Esophagus muscularis mucosa (tissue), 4 donors: ENCODE data around the gene G3BP2.

Experiments used
- EP300 ChIP-seq: sonication (generic); formaldehyde crosslinking; IDR thresholded peaks from one replicate; pipeline ENCODE4 v1.6.1; 2017; ENCODE audit warnings: antibody characterized with exemption
- POLR2A ChIP-seq: fragments of 450-650 bp; IDR thresholded peaks from one replicate; pipeline ENCODE4 v1.6.1; 2017; ENCODE audit warnings: antibody characterized with exemption, moderate library complexity, mild to moderate bottlenecking, low read depth
- TF ChIP-seq, protein P1 (sequence below), 3 experiments: fragments of 200-600 bp in 2 of 3; fragments of 450-650 bp in 1 of 3; sonication (generic) in 2 of 3; IDR thresholded peaks; one replicate each; pipeline ENCODE4 v1.5.1; 2017 to 2019; ENCODE audit warnings: antibody characterized with exemption in 3 of 3, mild to moderate bottlenecking in 2 of 3, moderate library complexity in 1 of 3

GRCh38 chr4:75630937-75631329, 42.3 kb downstream of the G3BP2 start:
- TF ChIP-seq POLR2A (no peak), EP300 (no peak)
- TF ChIP-seq, protein P1, sequence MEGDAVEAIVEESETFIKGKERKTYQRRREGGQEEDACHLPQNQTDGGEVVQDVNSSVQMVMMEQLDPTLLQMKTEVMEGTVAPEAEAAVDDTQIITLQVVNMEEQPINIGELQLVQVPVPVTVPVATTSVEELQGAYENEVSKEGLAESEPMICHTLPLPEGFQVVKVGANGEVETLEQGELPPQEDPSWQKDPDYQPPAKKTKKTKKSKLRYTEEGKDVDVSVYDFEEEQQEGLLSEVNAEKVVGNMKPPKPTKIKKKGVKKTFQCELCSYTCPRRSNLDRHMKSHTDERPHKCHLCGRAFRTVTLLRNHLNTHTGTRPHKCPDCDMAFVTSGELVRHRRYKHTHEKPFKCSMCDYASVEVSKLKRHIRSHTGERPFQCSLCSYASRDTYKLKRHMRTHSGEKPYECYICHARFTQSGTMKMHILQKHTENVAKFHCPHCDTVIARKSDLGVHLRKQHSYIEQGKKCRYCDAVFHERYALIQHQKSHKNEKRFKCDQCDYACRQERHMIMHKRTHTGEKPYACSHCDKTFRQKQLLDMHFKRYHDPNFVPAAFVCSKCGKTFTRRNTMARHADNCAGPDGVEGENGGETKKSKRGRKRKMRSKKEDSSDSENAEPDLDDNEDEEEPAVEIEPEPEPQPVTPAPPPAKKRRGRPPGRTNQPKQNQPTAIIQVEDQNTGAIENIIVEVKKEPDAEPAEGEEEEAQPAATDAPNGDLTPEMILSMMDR (IDR thresholded peaks at IDR 0.05) = no peak
